ENCODE data around the gene CERS4. TPM values are rescaled to one million over a fixed set of nuclear protein-coding genes. Genes with fewer than 3 reads are reported as not detected.

CERS4 gene
- total and polyA plus RNA-seq, 2 of the 8 experiments (the other 6 are each of a cell fraction or from before 2014, with no cell fraction given): 88.2 to 179 TPM

DNA sequence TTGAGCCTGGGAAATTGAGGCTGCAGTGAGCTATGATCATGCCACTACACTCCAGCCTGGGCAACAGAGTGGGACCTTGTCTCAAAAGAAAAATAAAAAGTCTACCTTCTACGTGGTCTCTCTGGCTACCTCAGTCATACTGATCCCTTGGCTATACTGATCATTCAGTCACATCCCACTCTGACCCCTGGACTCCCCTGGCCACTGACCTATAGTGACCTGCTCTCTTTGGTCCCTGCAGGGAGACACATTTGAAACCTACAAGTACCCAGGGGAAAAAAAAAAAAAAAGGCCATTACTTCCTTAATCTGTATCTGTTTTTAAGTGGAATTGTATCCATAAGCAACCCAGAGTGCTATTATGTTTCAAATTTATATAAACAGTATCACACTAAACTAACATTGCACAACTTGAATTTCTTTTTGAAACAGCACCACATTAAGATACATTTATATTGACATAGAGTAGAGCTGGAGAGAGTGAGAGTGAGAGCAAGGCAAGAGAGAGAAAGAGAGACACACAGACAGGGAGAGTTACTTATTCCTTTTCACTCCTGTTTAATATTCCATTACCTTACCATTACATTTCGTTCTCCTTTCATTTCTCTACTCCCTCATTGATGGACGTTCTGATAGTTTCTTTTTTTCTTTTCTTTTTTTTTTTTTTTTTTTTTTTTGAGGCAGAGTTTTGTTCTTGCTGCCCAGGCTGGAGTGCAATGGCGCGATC, 23.7 kb upstream of the CERS4 start:
- CTCF ChIA-PET (ENCODE audit: partially characterized antibody): interaction anchor here (0.6 to 1.9 kb wide), 4 partner anchors 25 to 155 kb away, joined by 3 to 8 read pairs (median 3); no protein-coding TSS in a partner anchor
- FAIRE-seq (no peak), DNase-seq (ENCODE audit: low read depth in 1 of 2, low spot score in 2 of 2) (no peak)
- H3K36me3 ChIP-seq (ENCODE audit: control insufficient read depth in 2 of 4, insufficient read depth in 4 of 4, low read length in 3 of 4): no peaks in the 10 kb centered on the region
- H2BK15ac ChIP-seq (ENCODE audit: low read length): no peak overlapping the region
- no peaks in the 10 kb centered on the region for H3K23me2 ChIP-seq (ENCODE audit: low read depth, low read length)
- H3K18ac ChIP-seq (ENCODE audit: extremely low read depth, low read length): no peak overlapping the region
- no peaks in the 10 kb centered on the region for H4K20me1 ChIP-seq (replicated peaks in 1 of 2; ENCODE audit: control insufficient read depth in 1 of 2, insufficient read depth in 2 of 2, low read length in 2 of 2)
- H4K91ac ChIP-seq (replicated peaks; ENCODE audit: insufficient read length, low read length): no peak overlapping the region
- no peaks in the 10 kb centered on the region for H3K27me3 ChIP-seq (replicated peaks in 1 of 4; ENCODE audit: control insufficient read depth in 3 of 4, extremely low read depth in 1 of 4, insufficient read depth in 3 of 4, low read length in 3 of 4)
- no peaks in the 10 kb centered on the region for H3K9me3 ChIP-seq (ENCODE audit: insufficient read depth in 2 of 2, low read depth in 1 of 2, low read length in 1 of 2)
- no peak overlapping the region for H2BK120ac ChIP-seq (replicated peaks; ENCODE audit: low read depth, low read length)
- no peak overlapping the region for H3K4ac ChIP-seq (replicated peaks; ENCODE audit: insufficient read length, low read depth, low read length)
- H3K4me3 ChIP-seq (ENCODE audit: extremely low read depth in 1 of 4, insufficient read depth in 2 of 4, low read depth in 3 of 4, low read length in 4 of 4): no peak overlapping the region
- no peak overlapping the region for H3K9ac ChIP-seq (replicated peaks in 1 of 4; ENCODE audit: extremely low read depth in 1 of 4, low read depth in 3 of 4, low read length in 3 of 4)
- H3K4me1 ChIP-seq (replicated peaks in 1 of 4; ENCODE audit: control insufficient read depth in 3 of 4, insufficient read depth in 4 of 4, low read length in 3 of 4): no peaks in the 10 kb centered on the region
- H2BK20ac ChIP-seq (ENCODE audit: low read length): no peak overlapping the region
- H2BK5ac ChIP-seq (ENCODE audit: low read depth, low read length): no peak overlapping the region
- no peak overlapping the region for H4K8ac ChIP-seq (ENCODE audit: extremely low read depth, insufficient read depth, low read length)
- no peak overlapping the region for H3K4me2 ChIP-seq (ENCODE audit: insufficient read depth in 1 of 2, low read depth in 2 of 2, low read length in 2 of 2)
- no peak overlapping the region for H3K23ac ChIP-seq (ENCODE audit: insufficient read length)
- H3K27ac ChIP-seq (ENCODE audit: low read depth, low read length): no peak overlapping the region
- no peaks in the 10 kb centered on the region for H3K79me1 ChIP-seq (ENCODE audit: low read depth, low read length)
- 98 to 100% methylated on average over 2 to 4 of the region's 5 CpGs for WGBS, 2 experiments (ENCODE audit: extremely low coverage in 1 of 2, insufficient coverage in 1 of 2, insufficient read length in 1 of 2, insufficient replicate concordance in 2 of 2, low coverage in 1 of 2, low lambda C conversion rate in 2 of 2, missing lambda C conversion rate in 1 of 2)
- no peaks in the 10 kb centered on the region for H3K79me2 ChIP-seq (ENCODE audit: control insufficient read depth in 1 of 2, insufficient read depth in 2 of 2, low read length in 2 of 2)
- no peak overlapping the region; the same call in 1 of the 2 replicates for H2AK5ac ChIP-seq (ENCODE audit: low read depth, low read length)
- H3K56ac ChIP-seq (replicated peaks; ENCODE audit: insufficient read length, low read depth, low read length): no peak overlapping the region
- no peak overlapping the region for H4K5ac ChIP-seq (ENCODE audit: insufficient read length, low read depth, low read length)
- POLR2A ChIA-PET (ENCODE audit: partially characterized antibody): interaction anchor here (0.7 to 0.9 kb wide), 2 partner anchors 40 to 54 kb away, joined by 3 to 4 read pairs; no protein-coding TSS in a partner anchor
- H2BK12ac ChIP-seq (ENCODE audit: low read depth, low read length): no peak overlapping the region
- no peak overlapping the region for H2AFZ ChIP-seq (ENCODE audit: low read length)
- no peak overlapping the region for H3K14ac ChIP-seq (ENCODE audit: insufficient read length)
- no peak for TF ChIP-seq TBP (IDR thresholded peaks at IDR 0.05; ENCODE audit: low read depth, low read length)
- TF ChIP-seq NRF1 (IDR thresholded peaks at IDR 0.05; ENCODE audit: low read depth, low read length): no peak
- no peak for TF ChIP-seq JUND (IDR thresholded peaks at IDR 0.05; ENCODE audit: low read length)
- no peak for TF ChIP-seq ZNF274 (IDR thresholded peaks at IDR 0.05; ENCODE audit: borderline replicate concordance, extremely low read depth, low read length)
- no peak for TF ChIP-seq HDAC6 (IDR thresholded peaks at IDR 0.05; ENCODE audit: low read depth, low read length)
- no peak for TF ChIP-seq BCL11A (IDR thresholded peaks at IDR 0.05; ENCODE audit: low read depth in 2 of 2, low read length in 2 of 2)
- no peak for TF ChIP-seq SIN3A (conservative IDR thresholded peaks at IDR 0.05 in 1 of 2, IDR thresholded peaks at IDR 0.05 in 1 of 2; ENCODE audit: low read depth in 1 of 2, low read length in 2 of 2)
- TF ChIP-seq BRCA1 (IDR thresholded peaks at IDR 0.05; ENCODE audit: low read depth, low read length): no peak
- TF ChIP-seq JUN (IDR thresholded peaks at IDR 0.05; ENCODE audit: low read depth, low read length): no peak
- TF ChIP-seq PHF8 (conservative IDR thresholded peaks at IDR 0.05; ENCODE audit: low read depth, low read length): no peak
- no peak for TF ChIP-seq ASH2L (IDR thresholded peaks at IDR 0.05; ENCODE audit: low read length)
